Measurements from ENCODE around the gene CPLANE2.

Gene CPLANE2

DNA sequence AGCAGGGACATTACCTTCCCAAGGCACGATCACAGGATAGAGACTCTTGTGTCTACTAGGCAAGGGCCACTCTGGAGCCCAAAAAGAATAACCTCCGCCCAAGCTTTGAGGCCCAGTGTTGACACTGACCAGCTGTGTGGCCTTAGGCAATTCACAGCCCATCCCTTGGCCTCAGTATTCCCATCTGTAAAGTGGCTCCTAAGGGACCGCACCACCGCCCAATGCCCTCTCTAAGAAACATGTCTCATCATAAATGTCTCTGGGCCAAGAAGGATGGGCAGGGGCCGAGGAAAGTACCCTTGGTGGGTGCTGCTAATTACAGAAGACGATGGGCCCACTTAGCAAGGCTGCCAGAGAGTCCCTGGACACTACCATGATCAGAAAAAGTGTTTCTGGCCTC lies 25.2 kb downstream of the CPLANE2 start:
- no peak for TF ChIP-seq ZBTB17 (tag by site-specific recombination; IDR thresholded peaks at IDR 0.05)
- H3K9me3 ChIP-seq (ENCODE audit: control insufficient read depth, insufficient read depth, low read depth, low read length): no peaks in the 10 kb centered on the region
- no peaks in the 10 kb centered on the region for H3K4me1 ChIP-seq (ENCODE audit: control insufficient read depth, insufficient read depth, low read length)
- H3K27ac ChIP-seq (ENCODE audit: extremely low read depth, low read depth, low read length): no peak overlapping the region
- H3K36me3 ChIP-seq (ENCODE audit: control insufficient read depth in 2 of 2, insufficient read depth in 1 of 2, low read length in 2 of 2): no peaks in the 10 kb centered on the region
- ChIA-PET POLR2A (no interaction called here), CTCF (interaction anchor here (0.9 to 1.1 kb wide), 2 partner anchors 33 to 130 kb away, joined by 3 to 5 read pairs; no protein-coding TSS in a partner anchor)
- no peak overlapping the region for H3K4me3 ChIP-seq (ENCODE audit: low read depth, low read length)

GRCh38 chr1:16210581-16210980 lies 26.4 kb downstream of the CPLANE2 start:
- TF ChIP-seq ZNF426 (tag by site-specific recombination; IDR thresholded peaks at IDR 0.05) (no peak), MEIS1 (CRISPR knock-in tag; IDR thresholded peaks at IDR 0.05; ENCODE audit: borderline replicate concordance) (no peak)
- no peak overlapping the region for H3K27ac ChIP-seq (ENCODE audit: extremely low read depth, low read depth, low read length)
- no peaks in the 10 kb centered on the region for H3K9me3 ChIP-seq (ENCODE audit: control insufficient read depth, insufficient read depth, low read depth, low read length)
- ChIA-PET CTCF (interaction anchor here (0.9 kb wide), 2 partner anchors 22 to 34 kb away, joined by 3 read pairs; no protein-coding TSS in a partner anchor), POLR2A (no interaction called here)
- H3K36me3 ChIP-seq (ENCODE audit: control insufficient read depth in 2 of 2, insufficient read depth in 1 of 2, low read length in 2 of 2): no peaks in the 10 kb centered on the region
- H3K4me3 ChIP-seq (ENCODE audit: low read depth, low read length): no peak overlapping the region
- no peaks in the 10 kb centered on the region for H3K4me1 ChIP-seq (ENCODE audit: control insufficient read depth, insufficient read depth, low read length)

- POLR2A ChIA-PET: interaction anchor here (2.0 kb wide), 1 partner anchor 7 kb away, joined by 8 read pairs; no protein-coding TSS in a partner anchor
- Histone ChIP-seq H3K4me3 (ENCODE audit: low read depth, low read length) (no peak overlapping the region), H3K4me1 (ENCODE audit: control insufficient read depth, insufficient read depth, low read length) (no peaks in the 10 kb centered on the region), H3K9me3 (ENCODE audit: control insufficient read depth, insufficient read depth, low read depth, low read length) (no peaks in the 10 kb centered on the region), H3K27ac (ENCODE audit: extremely low read depth, low read depth, low read length) (no peak overlapping the region), H3K36me3 (ENCODE audit: control insufficient read depth in 2 of 2, insufficient read depth in 1 of 2, low read length in 2 of 2) (no peaks in the 10 kb centered on the region)
- CTCF ChIA-PET: no interaction called here
- TF ChIP-seq ZNF335 (tag by site-specific recombination; conservative IDR thresholded peaks at IDR 0.05) (peak; percentile 27; the same call in 1 of the 2 replicates), TRIM28 (IDR thresholded peaks at IDR 0.05; ENCODE audit: borderline replicate concordance, low read length) (no peak)
- TF ChIP-seq, protein P1, sequence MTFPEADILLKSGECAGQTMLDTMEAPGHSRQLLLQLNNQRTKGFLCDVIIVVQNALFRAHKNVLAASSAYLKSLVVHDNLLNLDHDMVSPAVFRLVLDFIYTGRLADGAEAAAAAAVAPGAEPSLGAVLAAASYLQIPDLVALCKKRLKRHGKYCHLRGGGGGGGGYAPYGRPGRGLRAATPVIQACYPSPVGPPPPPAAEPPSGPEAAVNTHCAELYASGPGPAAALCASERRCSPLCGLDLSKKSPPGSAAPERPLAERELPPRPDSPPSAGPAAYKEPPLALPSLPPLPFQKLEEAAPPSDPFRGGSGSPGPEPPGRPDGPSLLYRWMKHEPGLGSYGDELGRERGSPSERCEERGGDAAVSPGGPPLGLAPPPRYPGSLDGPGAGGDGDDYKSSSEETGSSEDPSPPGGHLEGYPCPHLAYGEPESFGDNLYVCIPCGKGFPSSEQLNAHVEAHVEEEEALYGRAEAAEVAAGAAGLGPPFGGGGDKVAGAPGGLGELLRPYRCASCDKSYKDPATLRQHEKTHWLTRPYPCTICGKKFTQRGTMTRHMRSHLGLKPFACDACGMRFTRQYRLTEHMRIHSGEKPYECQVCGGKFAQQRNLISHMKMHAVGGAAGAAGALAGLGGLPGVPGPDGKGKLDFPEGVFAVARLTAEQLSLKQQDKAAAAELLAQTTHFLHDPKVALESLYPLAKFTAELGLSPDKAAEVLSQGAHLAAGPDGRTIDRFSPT (tag by site-specific recombination; IDR thresholded peaks at IDR 0.05): peak; percentile 16; the same call in 1 of the 2 replicates
Observed at GRCh38 chr1:16209847-16210407, 27.1 kb downstream of the CPLANE2 start.

GRCh38 chr1:16209132-16209846 lies 27.7 kb downstream of the CPLANE2 start:
- H3K4me3 ChIP-seq (ENCODE audit: low read depth, low read length): no peak overlapping the region
- H3K36me3 ChIP-seq (ENCODE audit: control insufficient read depth in 2 of 2, insufficient read depth in 1 of 2, low read length in 2 of 2): no peaks in the 10 kb centered on the region
- H3K27ac ChIP-seq (ENCODE audit: extremely low read depth, low read depth, low read length): no peak overlapping the region
- no peaks in the 10 kb centered on the region for H3K4me1 ChIP-seq (ENCODE audit: control insufficient read depth, insufficient read depth, low read length)
- ChIA-PET CTCF (interaction anchor here (0.6 to 1.2 kb wide), 3 partner anchors 35 to 333 kb away, joined by 3 read pairs; partner anchors contain the start of gene SPATA21), POLR2A (interaction anchor here (2.0 kb wide), 1 partner anchor 8 kb away, joined by 8 read pairs; no protein-coding TSS in a partner anchor)
- TF ChIP-seq ZNF266 (tag by site-specific recombination; IDR thresholded peaks at IDR 0.05; ENCODE audit: low read depth): 0 out of 2 replicates have a peak, but pooled peaks have one; percentile 10
- peak; percentile 99 for TF ChIP-seq ZNF664 (tag by site-specific recombination; IDR thresholded peaks at IDR 0.05)
- TF ChIP-seq BCL6B (tag by site-specific recombination; IDR thresholded peaks at IDR 0.05): no peak
- TF ChIP-seq KLF9 (tag by site-specific recombination; IDR thresholded peaks at IDR 0.05; ENCODE audit: low read depth): no peak
- TF ChIP-seq ZNF37A (tag by site-specific recombination; IDR thresholded peaks at IDR 0.05): no peak
- H3K9me3 ChIP-seq (ENCODE audit: control insufficient read depth, insufficient read depth, low read depth, low read length): no peaks in the 10 kb centered on the region
